ENCODE results near the gene FXR1.
"Not testable (repeated sequence)": the region's sequence is repeated elsewhere in the genome, so short reads cannot be mapped to it uniquely, and the experiment has no call there.

Gene FXR1

DNA sequence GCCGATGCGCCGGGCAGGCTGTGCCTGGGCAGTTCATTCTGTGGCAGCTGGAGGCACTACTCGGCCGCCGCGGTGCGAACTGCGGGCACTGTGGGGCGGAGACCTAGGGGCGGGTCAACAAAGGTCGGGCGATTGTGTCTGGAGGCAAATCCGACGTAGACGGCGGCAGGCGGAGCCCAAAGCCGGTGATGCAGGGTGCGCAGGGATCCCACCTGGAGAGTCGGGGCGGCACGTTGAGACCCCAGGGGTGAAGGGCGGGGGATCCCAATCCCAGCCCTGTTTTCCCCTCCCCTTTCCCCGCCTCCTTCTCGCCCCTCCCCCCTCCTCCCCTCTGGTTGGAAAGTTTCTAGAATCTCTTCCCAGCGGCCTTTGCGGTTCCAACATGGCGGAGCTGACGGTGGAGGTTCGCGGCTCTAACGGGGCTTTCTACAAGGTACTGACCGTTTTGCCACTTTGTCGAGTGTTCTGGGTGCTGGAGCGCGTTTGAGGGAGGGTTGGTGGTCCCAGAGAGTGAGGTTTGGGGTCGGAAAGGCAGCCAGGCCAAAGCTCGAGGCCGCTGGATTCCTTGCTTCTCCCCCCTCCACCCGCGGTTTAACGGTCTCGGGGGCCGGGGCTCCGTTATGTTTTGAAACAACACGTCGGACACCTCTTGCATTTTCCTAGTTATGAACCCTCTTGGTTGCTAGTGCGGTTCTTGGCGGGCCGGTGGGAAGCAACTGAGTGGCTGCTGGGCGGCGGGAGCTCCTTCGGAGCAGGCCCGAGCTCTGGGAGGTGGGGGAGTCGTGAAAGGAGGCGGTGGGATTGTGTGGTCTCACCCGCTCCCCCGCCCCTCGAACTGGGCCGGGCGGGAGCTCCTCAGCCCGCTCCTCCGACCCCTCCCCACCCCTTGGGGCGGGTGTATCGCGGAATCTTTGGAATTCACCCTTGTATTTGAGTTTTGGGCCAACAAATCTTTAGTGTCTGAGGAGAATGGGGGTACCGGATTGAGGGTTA is at the start of gene FXR1:
TSS of gene FXR1 (plus strand) at position 367 of the 993 bp plus-strand sequence. CDS start at position 383, 16 bp downstream.
- peak within 1 kb of the TSS; percentile 79 for H3K27ac ChIP-seq
- peak; percentile 87 for TF ChIP-seq CTCF (conservative IDR thresholded peaks at IDR 0.05)

GRCh38 chr3:180870008-180870699 is 42.3 kb upstream of the FXR1 start:
- TF ChIP-seq CTCF (conservative IDR thresholded peaks at IDR 0.05) = no peak
- no peak overlapping the region for H3K27ac ChIP-seq

DNA sequence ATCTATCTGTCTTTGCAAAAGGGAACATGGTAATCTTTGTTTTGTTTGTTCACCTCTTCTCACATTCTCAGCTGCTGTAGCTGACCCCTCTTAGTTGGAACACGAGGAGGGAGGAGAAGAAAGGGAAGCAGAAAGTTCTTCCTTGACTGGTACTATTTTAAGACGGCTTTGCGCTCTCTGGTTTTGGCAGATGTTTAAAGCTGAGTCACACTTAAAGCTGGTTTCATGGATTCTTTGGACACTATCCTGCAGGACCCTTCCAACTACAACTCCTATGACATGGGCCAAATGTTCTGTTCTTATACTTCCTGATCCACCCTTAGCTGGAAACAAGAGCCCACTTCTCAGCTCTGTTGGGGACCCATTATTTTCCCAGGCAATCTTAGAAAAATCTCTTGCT is 40.6 kb upstream of the FXR1 start:
- TF ChIP-seq CTCF (conservative IDR thresholded peaks at IDR 0.05) = no peak
- H3K27ac ChIP-seq = no peak overlapping the region

DNA sequence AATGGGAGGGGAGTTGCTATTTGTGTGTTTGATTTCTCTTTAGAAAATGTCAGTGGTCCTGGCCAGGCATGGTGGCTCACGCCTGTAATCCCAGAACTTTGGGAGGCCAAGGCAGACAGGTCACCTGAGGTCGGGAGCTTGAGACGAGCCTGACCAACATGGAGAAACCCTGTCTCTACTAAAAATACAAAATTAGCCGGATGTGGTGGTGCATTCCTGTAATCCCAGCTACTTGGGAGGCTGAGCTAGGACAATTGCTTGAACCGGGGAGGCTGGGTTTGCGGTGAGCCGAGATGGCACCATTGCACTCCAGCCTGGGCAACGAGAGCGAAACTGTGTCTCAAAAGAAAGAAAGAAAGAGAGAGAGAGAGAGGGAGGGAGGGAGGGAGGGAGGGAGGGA is 40.0 kb upstream of the FXR1 start:
- H3K27ac ChIP-seq = not testable (repeated sequence)

- TF ChIP-seq CTCF (conservative IDR thresholded peaks at IDR 0.05) = no peak
- H3K27ac ChIP-seq = no peak overlapping the region
These were observed 37.3 kb upstream of the FXR1 start for GRCh38 chr3:180875124-180875698.

- no peak overlapping the region for H3K27ac ChIP-seq
- no peak for TF ChIP-seq CTCF (conservative IDR thresholded peaks at IDR 0.05)
These were observed 31.2 kb upstream of the FXR1 start for GRCh38 chr3:180881065-180881801.

DNA sequence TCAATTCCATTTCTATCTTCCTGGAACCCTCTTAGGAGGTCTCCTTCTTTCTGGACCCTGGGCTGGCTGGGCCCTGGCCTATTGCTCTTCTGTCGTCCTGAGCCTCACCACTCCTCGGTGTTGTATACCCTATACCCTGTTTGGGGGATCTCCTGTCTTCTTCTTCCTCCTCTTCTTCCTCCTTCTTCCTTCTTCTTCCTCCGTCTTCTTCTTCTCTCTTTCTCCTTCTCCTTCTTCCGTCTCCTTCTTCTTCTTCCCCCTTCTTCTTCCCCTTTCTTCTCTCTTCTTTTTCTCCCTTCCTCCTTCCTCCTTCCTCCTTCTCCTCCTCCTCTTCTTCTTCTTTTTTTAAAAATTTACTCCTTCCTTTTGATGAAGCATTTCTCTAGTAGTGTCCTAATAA is 30.4 kb upstream of the FXR1 start:
- no peak overlapping the region for H3K27ac ChIP-seq
- TF ChIP-seq CTCF (conservative IDR thresholded peaks at IDR 0.05) = no peak
